GM18861 (cell line): ENCODE results near the gene BCL2L12.
"Not testable (repeated sequence)": the region's sequence is repeated elsewhere in the genome, so short reads cannot be mapped to it uniquely, and the experiment has no call there.

ENCODE experiments used
- ATAC-seq: cut with Tn5 transposase; IDR thresholded peaks from one replicate; pipeline ENCODE4 v1.9.1; 2021; ENCODE audit not compliant: unreplicated experiment

The BCL2L12 gene, protein sequence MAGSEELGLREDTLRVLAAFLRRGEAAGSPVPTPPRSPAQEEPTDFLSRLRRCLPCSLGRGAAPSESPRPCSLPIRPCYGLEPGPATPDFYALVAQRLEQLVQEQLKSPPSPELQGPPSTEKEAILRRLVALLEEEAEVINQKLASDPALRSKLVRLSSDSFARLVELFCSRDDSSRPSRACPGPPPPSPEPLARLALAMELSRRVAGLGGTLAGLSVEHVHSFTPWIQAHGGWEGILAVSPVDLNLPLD

DNA sequence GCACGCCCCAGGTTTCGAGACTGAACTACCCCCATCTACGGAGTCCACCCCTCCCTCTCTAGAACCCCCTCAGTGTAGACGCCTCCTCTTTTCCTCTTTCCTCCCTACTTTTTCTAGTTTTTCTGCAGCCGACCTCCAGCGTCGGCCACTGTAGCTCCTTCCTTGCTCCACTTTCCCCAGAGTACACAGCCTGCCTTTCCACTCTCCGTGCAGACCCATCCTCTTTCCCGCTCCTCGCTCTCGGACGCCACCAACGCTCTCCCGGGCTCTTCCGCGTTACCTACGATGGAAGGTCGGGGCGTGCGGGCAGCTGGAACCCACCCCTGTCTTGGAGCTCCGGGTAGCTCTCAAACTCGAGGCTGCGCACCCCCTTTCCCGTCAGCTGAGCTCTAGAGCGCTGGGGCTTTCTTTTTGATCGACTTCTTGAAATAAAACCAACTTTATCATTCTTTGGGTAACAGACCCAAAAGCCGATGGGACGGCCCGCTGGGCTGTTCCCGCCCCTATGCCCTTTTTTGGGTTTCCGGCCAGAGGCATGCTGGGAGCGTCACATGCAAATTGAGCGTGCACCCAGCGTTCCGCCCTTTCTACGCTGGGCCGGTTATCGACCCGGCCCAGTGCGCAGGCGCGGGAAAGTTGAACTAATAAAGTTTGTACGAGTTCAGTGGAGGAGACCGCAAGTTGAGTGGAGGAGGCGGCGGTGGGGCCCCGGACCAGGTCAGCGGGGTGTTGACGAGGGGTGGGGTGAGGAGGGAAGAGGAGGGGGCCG lies at the start of gene BCL2L12, which contains the start of gene IRF3:
Gene BCL2L12, plus strand, starts transcription at position 583 of the 769 bp plus-strand sequence. CDS start 760 bp downstream, outside the sequence.
Gene IRF3, minus strand, starts transcription at position 507 of the 769 bp plus-strand sequence. CDS start 1,019 bp downstream, outside the sequence.
- ATAC-seq = peak; percentile 84

DNA sequence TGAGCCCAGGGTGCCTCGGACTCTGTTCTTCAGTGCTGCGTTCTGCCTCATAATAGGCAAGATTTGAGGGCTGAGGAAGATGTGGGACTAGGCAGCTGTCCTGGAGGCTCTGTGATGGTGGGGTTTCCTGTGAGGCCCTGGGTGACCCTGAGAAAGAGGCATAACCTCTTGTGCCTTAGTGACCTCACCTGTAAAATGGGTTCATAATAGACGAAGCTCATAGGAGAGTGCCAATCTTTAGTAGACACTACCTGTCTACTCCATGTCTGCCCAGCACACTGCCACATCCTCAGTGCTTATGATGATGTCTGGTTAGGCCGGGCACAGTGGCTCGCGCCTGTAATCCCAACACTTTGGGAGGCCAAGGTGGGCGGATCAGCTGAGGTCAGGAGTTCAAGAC lies 49.2 kb upstream of the BCL2L12 start:
- ATAC-seq = no peak

DNA sequence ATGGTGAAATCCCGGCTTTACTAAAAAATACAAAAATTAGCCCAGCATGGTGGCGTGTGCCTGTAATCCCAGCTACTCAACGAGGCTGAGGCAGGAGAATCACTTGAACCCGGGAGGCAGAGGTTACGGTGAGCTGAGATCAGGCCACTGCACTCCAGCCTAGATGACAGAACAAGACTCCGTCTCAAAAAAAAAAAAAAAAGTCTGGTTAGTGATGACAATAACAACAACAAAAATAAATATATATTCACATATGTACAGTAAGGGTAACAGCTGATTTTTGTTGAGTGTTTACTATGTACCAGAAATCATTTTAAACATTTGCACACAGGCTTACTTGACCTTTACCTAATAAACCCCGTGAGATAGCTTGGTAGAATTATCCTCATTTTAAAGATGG lies 48.8 kb upstream of the BCL2L12 start:
- no peak for ATAC-seq

DNA sequence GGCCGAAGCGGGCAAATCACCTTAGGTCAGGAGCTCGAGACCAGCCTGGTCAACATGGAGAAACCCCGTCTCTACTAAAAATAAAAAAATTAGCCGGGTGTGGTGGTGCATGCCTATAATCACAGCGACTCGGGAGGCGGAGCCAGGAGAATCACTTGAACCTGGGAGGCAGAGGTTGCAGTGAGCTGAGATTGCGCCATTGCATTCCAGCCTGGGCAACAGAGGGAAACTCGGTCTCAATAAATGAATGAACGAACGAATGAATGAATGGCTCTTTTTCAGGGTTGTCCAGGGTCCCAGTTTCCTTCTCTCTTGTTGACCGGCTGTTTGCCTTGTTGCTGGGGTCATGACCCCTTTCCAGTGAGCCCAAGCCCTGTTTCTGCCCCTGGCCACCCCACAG lies 47.9 kb upstream of the BCL2L12 start:
- not testable (repeated sequence) for ATAC-seq

DNA sequence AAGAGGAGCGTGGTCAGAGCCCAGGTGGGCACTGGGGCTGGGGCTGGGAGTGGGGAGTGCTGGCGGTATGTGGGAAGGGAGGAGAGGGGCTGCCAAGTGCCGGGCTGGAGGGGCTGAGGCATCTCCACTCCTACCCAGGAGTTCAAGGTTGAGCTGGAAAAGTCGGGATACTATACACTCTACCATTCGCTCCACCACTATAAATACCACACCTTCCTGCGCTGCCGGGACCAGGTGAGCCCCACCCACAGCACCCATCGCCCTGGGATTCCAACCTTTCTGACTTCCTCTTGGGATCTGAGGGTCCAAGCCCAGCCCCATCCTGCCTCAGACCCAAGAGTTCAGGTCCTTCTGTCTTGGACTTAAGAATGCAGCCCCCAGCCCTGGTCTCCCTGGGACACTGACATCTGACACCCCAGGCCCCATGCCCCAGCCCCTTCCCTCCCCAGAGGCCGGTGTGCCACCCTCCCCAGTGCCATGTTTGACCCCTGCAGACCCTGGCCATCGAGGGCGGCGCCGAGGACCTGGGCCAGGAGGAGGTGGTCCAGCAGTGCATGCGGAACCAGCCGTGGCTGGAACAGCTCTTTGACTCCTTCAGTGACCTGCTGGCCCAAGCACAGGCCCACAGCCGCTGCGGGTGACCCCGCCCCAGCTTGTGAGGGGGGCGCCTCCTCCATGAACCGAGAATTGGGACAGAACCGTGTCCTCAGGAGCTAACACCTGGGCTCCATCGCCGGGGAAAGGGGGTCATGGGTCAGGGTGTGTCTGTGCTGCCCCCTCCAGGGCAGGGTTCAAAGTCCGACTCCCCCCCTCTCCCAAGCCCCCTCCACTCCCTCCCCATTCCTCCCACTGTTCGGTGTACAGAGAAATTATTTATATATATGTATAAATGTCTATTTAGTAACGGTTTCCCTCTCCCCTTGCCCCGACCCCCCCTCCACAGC lies 40.5 kb upstream of the BCL2L12 start:
- ATAC-seq = no peak

DNA sequence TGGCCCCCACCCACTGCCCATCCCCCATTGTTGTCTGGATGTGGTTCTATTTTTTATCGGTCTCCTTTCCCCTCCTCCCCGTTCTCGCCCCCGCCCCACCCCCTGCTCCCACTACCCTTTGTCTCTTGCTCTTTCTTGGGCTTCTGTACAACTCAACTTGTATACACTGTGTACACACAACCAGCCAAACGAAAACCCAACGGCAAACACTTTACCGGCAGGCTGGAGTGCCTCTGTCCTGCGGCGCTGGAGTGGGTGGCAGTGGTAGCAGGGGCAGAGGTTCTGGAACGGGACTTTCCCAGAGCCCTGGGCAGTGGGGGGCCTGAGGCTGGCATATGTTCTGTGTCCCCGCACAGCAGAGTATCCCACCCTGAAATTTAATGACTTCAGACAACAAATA lies 39.5 kb upstream of the BCL2L12 start:
- ATAC-seq = no peak

DNA sequence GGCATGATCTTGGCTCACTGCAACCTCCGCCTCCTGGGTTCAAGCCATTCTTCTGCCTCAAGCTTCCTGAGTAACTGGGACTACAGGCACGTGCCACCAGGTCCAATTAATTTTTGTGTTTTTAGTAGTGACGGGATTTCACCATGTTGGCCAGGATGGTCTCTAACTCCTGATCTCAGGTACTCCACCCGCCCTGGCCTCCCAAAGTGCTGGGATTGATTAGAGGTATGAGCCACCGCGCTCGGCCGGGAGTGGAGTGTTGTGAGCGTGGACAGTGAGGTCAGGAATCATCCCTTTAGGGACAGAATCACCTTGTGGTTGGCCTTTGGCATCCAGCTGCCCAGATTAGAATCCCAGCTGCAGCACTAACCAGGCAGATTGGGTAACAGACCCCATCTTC lies 36.1 kb upstream of the BCL2L12 start:
- ATAC-seq = no peak

DNA sequence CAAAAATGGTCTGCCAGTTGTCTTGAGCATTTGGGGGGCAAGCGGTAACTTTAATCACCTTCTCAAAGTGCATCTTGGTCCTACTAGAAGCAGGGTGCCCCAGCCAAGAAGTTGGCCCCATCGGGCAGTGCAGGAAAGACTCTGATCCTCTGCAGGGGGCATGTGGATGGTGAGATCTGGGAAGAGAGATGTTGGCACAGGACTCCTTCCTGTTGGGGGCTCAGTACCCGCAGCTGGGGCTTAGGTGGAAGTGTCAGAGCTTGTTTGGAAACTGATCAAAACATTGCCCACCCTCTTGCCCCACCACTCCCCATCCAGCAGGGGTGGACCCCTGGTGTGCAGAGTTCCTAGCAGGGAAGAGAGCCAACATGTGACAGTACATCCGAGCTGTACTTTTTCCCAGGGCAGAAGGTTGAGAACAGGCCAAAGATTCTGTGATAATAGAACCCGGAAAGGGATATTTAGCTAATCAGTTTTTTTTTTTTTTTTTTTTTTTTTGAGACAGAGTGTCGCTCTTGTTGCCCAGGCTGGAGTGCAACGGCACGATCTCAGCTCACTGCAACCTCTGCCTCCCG lies 34.6 kb upstream of the BCL2L12 start:
- ATAC-seq = no peak

DNA sequence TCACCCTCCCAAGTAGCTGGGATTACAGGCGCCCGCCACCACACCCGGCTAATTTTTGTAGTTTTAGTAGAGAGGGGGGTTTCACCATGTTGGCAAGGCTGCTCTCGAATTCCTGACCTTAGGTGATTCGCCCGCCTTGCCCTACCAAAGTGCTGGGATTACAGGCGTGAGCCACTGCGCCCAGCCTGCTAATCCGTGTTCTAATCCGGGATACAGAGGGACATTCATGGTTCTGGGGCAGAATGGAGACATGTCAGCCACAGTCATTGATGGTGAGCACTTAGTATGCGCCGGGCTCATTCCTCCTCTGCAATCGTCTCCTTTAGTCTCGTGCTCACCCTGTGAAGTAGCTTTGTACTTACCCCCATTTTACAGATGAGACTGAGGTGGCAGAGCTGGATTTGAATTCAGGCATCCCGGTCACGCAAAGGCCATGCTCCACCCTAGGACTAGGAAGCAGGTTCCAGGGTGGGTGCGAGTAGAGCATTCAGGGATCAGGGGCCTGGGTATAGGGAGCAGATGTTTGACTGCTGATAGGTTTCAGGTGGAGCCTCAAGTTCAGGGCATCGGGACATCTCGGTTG lies 34.0 kb upstream of the BCL2L12 start:
- no peak for ATAC-seq

DNA sequence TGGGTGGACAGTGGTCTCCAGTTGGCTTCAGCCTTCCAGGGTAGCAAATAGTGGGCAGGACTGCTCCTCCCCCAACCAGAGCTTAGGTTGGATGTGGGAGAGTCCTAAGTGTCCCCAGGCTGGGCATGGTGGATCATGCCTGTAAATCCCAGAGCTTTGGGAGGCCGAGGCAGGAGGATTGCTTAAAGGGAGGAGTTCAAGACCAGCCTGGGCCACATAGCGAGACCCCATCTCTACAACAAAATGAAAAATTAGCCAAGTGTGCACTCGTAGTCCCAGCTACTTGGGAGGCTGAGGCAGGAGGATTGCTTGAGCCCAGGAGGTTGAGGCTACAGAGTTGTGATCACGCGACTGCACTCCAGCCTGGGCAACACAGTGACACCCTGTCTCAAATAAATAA lies 33.2 kb upstream of the BCL2L12 start:
- no peak for ATAC-seq

DNA sequence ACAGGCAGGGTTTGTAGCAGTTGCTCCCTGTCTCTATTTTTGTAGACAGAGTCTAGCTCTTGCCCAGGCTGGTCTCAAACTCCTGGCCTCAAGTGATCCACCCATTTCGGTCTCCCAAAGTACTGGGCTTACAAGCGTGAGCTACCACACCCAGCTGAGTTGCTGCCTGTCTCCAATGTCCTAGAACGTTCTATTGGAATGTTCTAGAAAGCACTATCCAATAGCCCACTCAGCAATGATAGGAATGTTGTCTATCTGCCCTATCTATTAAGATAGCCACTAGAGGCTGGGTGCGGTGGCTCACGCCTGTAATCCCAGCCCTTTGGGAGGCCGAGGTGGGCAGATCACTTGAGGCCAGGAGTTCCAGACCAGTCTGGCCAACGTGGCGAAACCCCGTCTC lies 32.5 kb upstream of the BCL2L12 start:
- ATAC-seq = not testable (repeated sequence)

DNA sequence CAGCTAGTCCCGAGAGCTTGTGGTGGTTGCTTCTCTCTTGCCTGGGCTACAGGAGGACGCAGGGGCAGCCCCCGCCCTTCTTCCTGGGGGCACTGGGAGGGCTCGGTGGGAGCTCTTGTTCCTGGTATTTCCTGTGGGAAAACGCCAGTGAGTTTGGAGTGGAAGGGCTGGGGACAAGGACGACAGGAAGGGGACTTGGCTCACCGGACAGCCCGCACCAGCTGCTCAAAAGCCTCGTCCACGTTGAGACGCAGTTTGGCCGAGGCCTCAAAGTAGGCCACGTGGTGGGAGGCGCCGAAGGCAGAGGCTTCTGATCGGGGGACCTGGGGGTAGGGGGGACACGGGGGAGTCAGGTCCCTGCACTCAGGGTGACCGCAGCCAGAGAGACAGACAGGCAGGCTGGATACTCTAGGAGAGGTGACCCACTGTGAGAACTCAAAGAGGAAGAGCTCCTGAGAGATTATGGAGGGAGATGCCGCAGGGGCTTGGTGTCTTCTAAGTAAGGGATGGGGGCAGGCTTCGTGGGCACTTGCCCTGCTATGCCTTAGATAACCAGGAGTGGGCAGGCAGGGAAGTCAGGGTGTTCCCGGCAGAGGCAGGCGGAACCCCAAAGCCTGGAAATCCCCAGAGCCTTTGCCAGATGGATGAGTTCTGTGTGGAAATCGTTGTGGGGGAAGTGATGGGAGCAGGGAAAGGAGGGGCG lies 30.1 kb upstream of the BCL2L12 start:
- no peak for ATAC-seq

DNA sequence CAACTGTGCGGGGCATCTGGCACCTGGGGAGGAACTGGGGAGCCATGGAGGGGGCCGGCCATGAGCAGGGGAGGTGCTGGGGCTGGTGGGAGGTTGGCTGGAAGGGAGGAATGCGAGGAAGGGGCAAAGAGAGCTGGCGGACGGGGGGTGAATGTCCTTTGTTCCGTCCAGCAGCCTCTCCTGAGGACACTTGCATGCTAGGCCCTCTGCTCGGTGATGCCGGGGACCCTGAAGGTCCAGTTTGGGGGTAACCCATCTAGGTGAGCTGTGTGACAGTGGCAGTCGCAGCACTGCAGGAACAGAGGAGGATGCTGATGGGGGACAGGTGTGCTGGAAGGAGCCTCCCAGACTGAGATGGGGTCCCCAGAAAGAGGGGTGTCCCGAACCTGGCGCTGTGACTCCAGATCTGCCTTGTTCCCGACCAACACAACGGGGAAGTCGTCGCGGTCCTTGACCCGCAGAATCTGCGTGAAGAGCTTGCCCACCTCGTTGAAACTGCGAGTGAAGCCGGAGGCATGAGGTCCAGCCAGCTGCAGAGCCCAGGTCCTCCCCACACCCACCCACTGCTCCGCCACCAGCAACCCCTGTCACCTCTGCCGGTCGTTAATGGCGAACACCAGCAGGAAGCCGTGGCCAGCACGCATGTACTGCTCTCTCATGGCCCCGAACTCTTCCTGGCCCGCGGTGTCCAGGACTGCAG lies 29.4 kb upstream of the BCL2L12 start:
- ATAC-seq = no peak

DNA sequence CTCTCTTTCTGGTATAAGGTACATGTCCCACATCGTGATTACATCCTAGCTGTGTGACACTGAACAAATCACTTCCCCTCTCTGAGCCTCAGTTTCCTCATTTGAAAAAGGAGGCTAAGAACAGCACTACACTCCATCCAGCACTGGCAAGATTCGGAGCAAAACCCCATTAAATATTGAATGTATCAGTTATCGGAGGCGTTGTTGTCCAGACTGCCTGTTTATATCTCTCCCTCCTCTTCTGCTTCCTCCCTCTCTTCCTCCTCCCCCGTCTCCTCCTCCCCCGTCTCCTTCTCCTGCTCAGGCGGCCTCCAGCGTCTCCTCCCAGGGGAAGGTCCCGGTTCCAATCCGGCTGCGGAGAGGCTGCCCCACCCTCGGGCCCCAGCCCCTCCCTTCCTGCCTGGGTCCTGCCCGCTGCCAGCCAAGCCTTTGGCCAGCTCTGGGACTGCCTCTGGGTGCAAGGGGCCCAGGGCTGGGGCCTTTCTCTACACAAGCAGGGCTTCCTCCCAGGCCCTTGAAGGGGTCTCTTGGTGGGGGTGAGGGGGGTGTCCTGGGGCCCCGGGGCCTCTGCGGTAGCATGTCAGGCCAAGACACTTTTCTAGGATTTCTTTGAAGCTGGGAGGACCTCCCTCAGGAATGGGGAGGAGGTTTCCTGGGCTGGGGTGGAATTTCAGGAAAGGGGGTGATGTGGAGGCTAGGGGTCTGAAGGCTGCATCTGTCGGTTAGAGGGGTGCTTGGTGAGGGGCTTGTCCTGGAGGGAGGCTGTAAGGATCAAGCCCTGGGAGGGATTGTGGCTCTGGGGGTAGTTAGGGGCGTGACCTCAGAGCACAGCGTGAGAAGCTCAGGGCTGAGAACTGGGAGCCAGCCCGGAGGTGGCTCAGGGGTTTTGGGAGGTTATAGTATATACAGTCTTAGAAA lies 27.7 kb upstream of the BCL2L12 start:
- no peak for ATAC-seq

DNA sequence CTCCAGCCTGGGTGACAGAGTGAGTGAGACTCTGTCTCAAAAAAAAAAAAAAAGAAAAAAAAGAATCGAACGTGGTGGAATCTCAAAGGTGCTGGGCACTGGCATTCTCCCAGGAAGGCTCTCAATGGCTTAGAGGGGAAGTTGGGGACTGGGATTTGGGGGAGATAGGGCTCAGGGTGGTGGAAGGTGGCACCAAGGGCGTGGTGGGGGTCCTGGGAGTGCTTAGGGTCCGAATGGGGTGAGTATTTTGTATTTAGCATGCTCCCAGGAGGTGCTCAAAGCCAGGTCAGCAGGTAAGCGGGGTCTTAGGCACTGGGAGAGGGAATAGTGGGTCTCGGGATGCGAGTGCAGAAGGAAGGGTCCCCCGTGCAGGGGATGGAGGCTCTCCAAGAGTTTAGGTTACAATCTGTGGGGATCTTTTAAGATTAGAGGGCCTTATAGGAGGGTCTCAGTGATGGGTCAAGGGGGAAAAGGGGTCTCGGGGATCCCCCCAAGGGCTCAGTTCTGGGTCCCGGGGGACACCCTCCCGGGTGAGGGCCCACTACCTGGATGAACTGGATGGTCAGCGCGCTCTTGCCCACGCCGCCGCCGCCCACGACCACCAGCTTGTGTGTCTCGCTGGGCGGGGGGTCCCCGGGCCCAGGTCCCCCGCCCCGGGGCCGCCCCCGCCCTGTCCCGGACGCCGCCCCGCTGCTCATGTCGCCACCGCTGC lies 26.2 kb upstream of the BCL2L12 start:
- ATAC-seq = no peak

DNA sequence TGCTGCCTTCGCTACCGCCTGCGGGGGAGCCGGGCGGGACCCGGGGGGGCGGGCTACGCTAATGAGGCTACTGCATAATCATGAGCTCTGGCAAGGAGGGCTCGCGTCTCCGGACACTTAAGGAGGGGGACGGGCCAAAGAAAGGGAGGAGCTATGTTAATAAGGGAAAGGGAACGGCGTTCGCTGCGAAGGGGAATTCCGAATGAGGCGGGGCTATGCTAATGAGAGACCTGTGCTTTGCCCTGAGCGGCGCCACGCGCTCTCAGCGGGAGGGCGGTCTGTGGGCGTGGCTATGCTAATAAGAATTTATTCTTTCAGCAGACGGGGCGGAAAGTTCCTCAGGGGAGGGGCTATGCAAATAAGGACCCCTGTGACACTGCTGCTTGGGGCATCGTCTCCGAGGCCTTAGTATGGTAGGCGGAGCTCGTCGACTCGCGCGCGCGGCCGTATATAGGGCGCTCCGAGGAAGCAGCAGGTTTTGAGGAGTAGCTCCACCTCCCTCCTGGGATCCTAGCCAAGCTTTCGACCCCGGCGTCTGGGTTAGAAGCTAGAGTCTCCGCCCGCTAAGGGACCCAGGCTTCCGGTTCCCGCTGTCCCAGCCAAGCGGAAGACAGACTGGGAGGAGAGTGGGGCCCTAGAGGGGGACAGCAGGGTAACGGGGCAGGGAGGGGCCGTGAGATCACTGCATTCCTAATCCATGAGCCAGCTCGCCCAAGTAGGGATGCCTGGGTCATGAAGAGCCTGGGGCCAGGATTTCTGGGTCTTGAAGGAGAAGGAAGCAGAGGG lies 25.4 kb upstream of the BCL2L12 start, which contains the start of gene RRAS:
Gene RRAS, minus strand, starts transcription at position 31 of the 786 bp plus-strand sequence. CDS start 45 bp downstream, outside the sequence.
- peak; percentile 49 for ATAC-seq
